ENCODE data around the gene RBMS1.
"Not testable (repeated sequence)": the region's sequence is repeated elsewhere in the genome, so short reads cannot be mapped to it uniquely, and the experiment has no call there.

RBMS1 gene

GRCh38 chr2:160430001-160430344 is 63.6 kb downstream of the RBMS1 start:
- no peak for DNase-seq

GRCh38 chr2:160429248-160430000 is 64.2 kb downstream of the RBMS1 start:
- no peak for DNase-seq

GRCh38 chr2:160428405-160428763 is 65.2 kb downstream of the RBMS1 start:
- no peak for DNase-seq

- no peak for DNase-seq
These were observed 65.8 kb downstream of the RBMS1 start for GRCh38 chr2:160427629-160428404.

DNA sequence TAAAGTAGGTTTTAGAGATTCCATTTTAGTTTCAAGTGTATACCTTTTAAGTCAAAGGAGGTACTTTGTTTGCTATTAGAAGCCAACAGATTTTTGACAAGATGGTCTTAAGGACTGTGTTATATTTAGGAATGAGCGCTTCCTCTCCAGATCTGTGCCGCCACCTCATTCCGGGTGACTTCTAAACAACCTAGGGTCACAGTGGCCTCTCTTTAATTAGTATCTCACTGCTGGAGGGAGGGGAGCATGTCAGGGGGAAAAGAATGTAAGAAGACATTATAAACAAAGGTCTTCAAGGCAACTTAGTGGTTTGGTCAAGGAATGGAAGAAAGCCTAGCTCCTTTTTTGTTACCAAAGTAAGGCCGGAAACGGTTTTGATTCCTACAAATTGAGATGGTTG is 67.0 kb downstream of the RBMS1 start:
- no peak for DNase-seq

DNA sequence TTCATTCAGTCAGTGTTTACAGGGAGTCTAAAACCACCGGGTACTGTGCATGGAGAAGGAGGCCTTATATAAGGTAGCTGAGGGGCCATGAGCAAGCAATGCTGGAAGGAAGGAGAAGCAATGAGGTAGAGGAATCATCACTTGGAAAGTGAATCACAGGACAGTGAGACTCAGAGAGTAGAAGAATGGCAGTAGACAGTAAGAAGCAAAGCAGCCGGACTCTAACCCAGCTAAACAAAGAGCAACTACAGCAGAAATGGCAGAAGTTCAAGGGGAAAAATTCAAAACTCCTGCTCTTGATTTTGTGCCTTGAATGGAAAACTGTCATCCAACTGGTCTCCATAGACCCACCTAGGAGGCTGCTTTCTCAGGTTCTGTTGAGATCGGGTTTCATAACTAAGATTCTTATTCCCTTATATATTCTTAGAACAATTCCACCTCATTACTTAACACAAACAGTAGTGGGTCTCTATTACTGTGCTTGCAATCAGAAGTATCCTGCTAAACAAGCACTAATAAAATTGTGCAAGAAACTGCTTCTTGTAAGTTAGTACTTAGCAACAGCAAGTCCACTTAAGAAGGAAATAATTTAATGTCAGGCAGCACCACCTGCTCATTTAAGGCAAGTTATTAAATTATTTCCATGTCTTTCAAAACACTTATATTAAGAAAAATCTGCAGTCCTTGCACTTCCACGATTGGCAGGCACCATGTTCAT is 68.0 kb downstream of the RBMS1 start:
- no peak for DNase-seq

GRCh38 chr2:160423126-160423525 is 70.5 kb downstream of the RBMS1 start:
- no peak for DNase-seq

GRCh38 chr2:160421646-160422501 is 71.7 kb downstream of the RBMS1 start:
- not testable (repeated sequence) for DNase-seq

- DNase-seq = no peak
These were observed 72.9 kb downstream of the RBMS1 start for GRCh38 chr2:160420711-160421110.

DNA sequence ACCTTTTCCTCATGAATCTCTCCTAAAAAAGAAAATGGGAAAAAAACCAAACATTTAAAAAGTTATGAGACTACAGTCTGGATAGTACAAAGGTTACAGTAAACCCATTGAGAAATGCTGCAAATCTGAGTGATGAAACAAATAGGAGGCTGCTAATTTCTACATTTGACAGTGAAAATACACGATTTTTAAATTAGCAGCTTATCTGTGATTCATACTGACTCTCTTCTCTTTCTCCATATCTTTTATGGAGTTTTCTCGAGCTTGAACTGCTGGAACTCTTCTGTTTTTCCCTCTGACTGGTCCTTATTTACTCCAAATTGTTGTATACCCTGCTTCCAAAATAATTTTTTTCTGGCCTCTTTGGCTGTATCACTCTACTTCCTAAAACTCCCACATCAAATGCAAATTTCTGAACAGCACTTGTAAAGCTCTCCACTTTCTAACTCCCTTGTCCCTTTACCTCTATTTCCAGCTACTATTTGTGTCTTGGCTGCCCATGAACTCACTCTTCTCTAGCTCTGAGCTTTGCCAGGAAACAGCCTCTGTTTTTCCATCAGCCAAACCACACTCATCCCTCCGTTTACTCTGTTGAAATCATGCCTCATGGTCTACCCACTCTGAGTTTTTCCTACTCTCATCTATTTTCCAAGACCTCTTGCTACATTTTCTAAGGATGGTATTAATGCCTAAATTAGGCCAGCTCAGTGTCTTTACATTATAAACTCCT is 73.7 kb downstream of the RBMS1 start:
- no peak for DNase-seq

DNA sequence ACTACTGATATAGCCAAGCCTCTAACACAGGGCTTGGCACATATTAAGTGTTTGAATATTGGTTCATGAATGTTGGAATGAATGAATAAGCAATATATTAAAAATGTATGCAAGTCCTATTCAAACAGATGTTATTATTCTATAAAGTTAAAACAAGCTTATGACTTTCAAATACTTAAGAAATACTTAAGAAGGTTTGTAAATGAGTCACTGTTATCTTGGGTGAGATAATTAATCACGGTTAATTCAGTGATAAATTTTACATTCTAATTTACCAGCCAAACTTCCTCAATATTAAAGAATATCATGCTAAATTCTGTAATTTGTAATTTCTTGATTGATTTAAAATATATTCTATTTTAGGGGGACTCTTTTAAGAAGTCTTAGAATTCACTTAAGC is 74.8 kb downstream of the RBMS1 start:
- no peak for DNase-seq

DNA sequence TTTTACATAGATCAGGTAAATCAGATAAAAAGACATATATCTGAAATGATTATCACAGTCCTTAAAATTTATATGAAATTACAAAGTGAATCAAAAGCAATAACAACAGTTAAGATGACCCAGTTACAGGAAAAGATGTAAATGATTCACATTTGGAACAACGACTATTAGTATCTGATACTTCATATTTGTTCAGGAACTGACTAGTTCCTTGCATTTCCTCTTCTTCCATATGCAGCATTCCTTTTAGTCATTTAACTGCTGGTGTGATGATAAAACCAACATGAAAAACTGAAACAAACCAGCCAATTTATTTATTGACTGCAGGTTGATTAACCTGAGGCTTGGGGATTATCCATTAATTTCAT is 75.2 kb downstream of the RBMS1 start:
- no peak for DNase-seq

DNA sequence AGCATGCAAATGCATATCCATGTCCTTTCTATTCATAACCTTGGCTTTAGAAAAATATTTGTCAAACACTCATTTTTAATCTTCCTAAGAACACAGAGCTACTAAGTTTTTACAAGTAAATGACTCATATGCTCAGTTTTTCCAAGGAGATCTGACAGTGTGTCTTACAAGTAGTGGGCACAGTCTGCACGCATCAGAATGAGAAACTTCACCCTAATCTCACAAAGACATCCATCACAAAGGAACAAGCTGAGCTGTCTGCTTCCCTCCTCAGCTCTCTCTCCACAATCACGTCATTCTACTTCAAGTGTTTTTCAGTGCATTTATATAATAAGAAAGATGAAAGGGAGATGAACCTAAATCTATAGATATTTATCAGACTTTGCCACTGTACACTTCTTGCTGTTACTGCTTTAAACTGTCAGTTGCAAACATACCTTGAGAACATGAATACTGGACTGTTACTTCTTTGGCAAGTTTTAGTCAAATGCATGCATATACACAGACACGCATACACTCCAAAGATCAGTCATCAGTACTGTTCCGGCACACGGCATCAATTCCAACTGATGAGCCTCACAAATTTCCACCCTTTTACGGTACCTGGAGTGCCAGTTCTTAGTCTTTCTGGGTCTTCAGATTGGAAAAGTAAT is 75.7 kb downstream of the RBMS1 start:
- DNase-seq = no peak

- no peak for DNase-seq
These were observed 77.6 kb downstream of the RBMS1 start for GRCh38 chr2:160415991-160416390.

DNA sequence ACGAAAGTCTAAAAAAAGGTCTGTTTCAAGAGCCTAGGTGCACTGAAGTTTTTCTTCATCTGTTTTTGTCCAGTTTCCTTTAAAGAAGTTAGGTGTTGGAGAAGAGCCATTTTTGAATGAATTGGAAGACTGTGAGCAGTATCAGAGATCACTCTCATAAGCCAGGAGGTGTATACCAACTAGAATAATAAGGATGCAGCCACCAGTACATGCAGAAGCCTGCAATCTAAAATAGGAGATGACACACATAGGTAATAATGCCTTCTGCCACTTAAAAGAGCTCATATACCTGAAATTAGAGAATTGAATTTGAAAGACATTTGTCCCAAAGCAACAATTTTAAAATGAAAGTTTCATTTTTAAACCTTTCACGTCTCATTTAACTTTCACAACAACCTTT is 81.7 kb downstream of the RBMS1 start:
- no peak for DNase-seq

DNA sequence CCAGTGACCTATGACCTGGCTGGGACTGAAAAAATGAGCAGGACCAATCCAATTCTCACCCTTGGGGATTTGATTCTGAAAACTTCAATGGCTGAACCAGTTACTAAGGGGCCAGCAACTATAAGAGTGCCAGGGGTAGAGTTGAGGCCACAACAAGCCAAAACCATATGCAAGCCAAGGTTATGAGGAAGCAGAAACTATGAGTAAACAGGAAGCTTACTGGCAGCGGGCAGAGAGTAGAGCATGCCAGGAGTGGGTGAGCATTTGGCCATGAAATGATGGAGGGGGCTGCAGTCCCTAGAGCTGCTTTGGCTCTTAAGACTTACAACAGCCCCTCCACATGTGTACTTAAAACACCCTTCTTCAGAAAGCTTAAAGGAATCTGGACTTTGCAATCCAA is 82.4 kb downstream of the RBMS1 start:
- DNase-seq = no peak

DNA sequence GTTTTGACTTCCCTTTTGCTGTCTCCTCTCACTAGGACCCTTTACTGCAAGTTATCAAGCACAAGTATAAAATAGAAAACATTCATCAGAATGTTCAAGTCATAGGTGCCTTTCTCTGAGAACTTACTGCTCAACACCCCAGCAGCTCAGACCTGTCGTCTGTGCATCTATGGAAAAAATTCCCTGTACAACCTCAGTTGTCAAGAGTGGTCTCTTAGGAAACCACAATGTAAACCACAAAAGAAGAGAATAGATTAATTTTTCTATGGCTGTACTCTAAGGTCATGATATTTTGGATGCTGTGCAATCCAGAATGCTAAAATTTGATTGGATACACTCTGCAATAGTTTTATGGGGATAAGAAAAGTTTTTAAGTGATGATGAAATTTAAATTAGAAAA is 84.1 kb downstream of the RBMS1 start:
- no peak for DNase-seq

GRCh38 chr2:160408959-160409291 is 84.7 kb downstream of the RBMS1 start:
- DNase-seq = no peak

DNA sequence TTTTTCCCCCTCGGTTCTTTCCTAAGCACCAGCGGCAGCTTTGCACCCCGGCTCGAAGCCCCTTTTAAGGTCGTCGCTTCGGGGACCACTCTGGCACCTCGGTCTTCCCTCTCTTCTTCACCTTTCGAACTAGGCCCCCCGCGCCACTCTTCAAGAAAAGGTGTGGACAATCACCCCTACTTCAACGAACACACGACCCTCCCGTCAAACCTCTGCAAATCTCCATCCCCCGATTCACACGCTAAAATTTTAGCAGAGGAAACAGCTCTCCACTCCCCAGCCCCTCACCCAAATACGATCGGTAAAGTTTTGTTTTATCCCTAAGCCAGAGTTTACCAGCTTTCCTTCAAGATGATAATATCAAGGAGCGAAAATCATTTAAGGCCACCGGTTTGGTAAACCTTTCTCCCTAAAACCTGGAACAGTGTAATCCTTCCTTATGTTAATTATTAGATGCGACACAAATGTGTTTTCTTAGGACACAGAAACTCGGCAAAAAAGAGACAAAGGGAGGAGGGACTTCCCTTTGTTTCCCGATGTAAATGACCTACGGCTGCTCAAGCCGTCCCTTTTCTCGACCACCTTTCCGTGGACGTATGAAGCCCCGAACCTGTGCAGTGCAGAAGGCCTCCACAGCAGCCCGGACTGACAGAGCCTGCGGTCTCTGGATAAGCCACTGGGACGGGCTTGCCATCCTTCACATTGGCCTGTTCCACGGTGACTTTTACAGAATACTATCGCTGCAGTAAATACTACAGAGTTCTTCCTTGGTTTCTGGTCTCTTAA is 85.2 kb downstream of the RBMS1 start:
- DNase-seq = no peak

DNA sequence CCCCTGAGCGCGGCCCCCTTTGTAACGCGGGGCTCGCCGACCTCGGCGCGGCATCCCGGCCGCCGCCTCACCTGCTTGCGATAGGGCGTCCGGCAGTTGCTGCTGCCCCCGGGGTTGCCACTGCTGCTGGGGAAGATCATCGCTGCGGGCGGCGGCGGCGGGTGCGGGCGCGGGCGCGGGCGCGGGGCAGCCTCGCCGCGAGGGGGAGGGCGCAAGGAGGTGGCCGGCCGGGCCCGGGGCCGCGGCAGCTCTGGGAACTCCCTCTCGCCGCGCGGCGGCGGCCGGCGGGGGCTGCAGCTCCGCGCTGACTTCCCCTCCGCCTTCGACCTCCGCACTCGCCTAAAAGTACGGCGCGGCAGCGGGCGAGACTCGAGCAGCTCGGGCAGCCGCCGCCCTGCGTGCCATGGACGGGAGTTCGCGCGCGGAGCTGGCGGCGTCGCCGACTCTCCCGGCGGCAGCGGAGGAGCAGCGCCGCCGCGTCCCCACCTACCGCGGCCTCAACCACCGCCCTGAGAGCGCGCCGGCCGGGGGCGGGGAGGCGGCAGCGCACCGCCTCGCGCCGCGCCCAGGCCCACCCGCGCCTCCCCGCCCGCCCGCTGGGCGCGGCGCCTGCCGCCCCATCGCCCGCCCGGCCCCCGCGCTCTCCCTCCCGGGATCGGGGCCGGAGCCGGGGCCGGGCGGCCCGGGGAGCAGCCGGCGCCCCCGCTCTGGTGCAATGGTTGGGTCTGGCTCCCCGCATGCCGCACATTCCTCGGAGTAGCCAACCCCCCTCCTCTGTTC is 86.0 kb downstream of the RBMS1 start:
- DNase-seq = no peak
